HEK293 (cell line): ENCODE data around the gene DBN1.

Experiments used
- CTCF ChIA-PET: fragments of 350-600 bp; formaldehyde crosslinking; extraction: SDS; loops from one replicate; lab custom pipeline; 2021; ENCODE audit warnings: antibody characterized with exemption; lab: Yijun Ruan, JAX
- POLR2A ChIA-PET: fragments of 300-600 bp; formaldehyde crosslinking; extraction: SDS; loops from one replicate; lab custom pipeline; 2020; ENCODE audit warnings: antibody characterized with exemption, inconsistent platforms; lab: Yijun Ruan, JAX
- H3K27ac ChIP-seq: fragments of 200-500 bp; sonication (Bioruptor generic); 2 replicates; pipeline ENCODE4 v1.5.1; 2014; ENCODE audit warnings: low read depth, low read length, control low read depth, inconsistent platforms; ENCODE audit errors: extremely low read depth
- H3K36me3 ChIP-seq, 2 experiments: fragments of 200-500 bp in 1 of 2; sonication (Bioruptor generic) in 1 of 2; 1 replicate in 1 of 2; 2 replicates in 1 of 2; pipeline ENCODE4 v1.5.1; 2014 to 2017; ENCODE audit warnings: inconsistent platforms in 2 of 2, low read length in 2 of 2; ENCODE audit not compliant: control insufficient read depth in 2 of 2, insufficient read depth in 1 of 2
- H3K4me1 ChIP-seq: fragments of 200-500 bp; sonication (Bioruptor generic); 2 replicates; pipeline ENCODE4 v1.5.1; 2014; ENCODE audit warnings: mild to moderate bottlenecking, low read length, inconsistent platforms; ENCODE audit not compliant: control insufficient read depth, insufficient read depth
- H3K4me3 ChIP-seq: 2 replicates; pipeline ENCODE4 v1.5.1; 2011; ENCODE audit warnings: low read depth, mild to moderate bottlenecking, control low read depth, low read length, moderate library complexity
- H3K9me3 ChIP-seq: fragments of 200-500 bp; sonication (Bioruptor generic); 2 replicates; pipeline ENCODE4 v1.5.1; 2014; ENCODE audit warnings: low read depth, low read length, inconsistent platforms; ENCODE audit not compliant: control insufficient read depth, insufficient read depth
- CTCF ChIP-seq: fragments of 450-650 bp; formaldehyde crosslinking; IDR thresholded peaks from 2 replicates; pipeline ENCODE4 v1.5.1; 2016; ENCODE audit warnings: missing biosample characterization, missing genetic modification characterization
- HOXA7 ChIP-seq: sonication (generic); formaldehyde crosslinking; IDR thresholded peaks from 2 replicates; pipeline ENCODE4 v1.8.1; 2022; ENCODE audit warnings: missing genetic modification reagents, borderline replicate concordance
- KLF16 ChIP-seq: fragments of 450-650 bp; formaldehyde crosslinking; IDR thresholded peaks from 2 replicates; pipeline ENCODE4 v1.5.1; 2017; ENCODE audit warnings: missing biosample characterization, missing genetic modification characterization
- TCF7L2 ChIP-seq: IDR thresholded peaks from 2 replicates; pipeline ENCODE4 v1.6.1; 2011; ENCODE audit warnings: low read depth, mild to moderate bottlenecking, inconsistent platforms, low read length, moderate library complexity, borderline replicate concordance
- WT1 ChIP-seq: fragments of 450-650 bp; formaldehyde crosslinking; IDR thresholded peaks from 2 replicates; pipeline ENCODE4 v1.5.1; 2016; ENCODE audit warnings: missing biosample characterization, missing genetic modification characterization
- ZBTB49 ChIP-seq: fragments of 450-650 bp; formaldehyde crosslinking; IDR thresholded peaks from 2 replicates; pipeline ENCODE4 v1.5.1; 2016; ENCODE audit warnings: missing biosample characterization, missing genetic modification characterization, low read depth
- ZFP37 ChIP-seq: fragments of 450-650 bp; formaldehyde crosslinking; IDR thresholded peaks from 2 replicates; pipeline ENCODE4 v1.5.1; 2016; ENCODE audit warnings: missing biosample characterization, missing genetic modification characterization
- ZNF391 ChIP-seq: fragments of 450-650 bp; formaldehyde crosslinking; IDR thresholded peaks from 2 replicates; pipeline ENCODE4 v1.5.1; 2016; ENCODE audit warnings: low read depth, missing biosample characterization, missing genetic modification characterization, borderline replicate concordance
- ZNF558 ChIP-seq: fragments of 450-650 bp; formaldehyde crosslinking; IDR thresholded peaks from 2 replicates; pipeline ENCODE4 v1.5.1; 2016; ENCODE audit warnings: missing biosample characterization, missing genetic modification characterization
- ZNF560 ChIP-seq: fragments of 450-650 bp; formaldehyde crosslinking; IDR thresholded peaks from 2 replicates; pipeline ENCODE4 v1.5.1; 2017; ENCODE audit warnings: missing biosample characterization, missing genetic modification characterization, borderline replicate concordance
- ZNF561 ChIP-seq: fragments of 450-650 bp; IDR thresholded peaks from 2 replicates; pipeline ENCODE4 v1.5.1; 2018; ENCODE audit warnings: missing biosample characterization, missing genetic modification characterization, borderline replicate concordance
- ZNF621 ChIP-seq: fragments of 450-650 bp; formaldehyde crosslinking; IDR thresholded peaks from 2 replicates; pipeline ENCODE4 v1.5.1; 2017; ENCODE audit warnings: missing biosample characterization, missing genetic modification characterization
- ZNF777 ChIP-seq: fragments of 450-650 bp; formaldehyde crosslinking; IDR thresholded peaks from 2 replicates; pipeline ENCODE4 v1.5.1; 2017; ENCODE audit warnings: missing biosample characterization, missing genetic modification characterization, borderline replicate concordance
- ZSCAN4 ChIP-seq: fragments of 450-650 bp; formaldehyde crosslinking; IDR thresholded peaks from 2 replicates; pipeline ENCODE4 v1.5.1; 2017; ENCODE audit warnings: missing biosample characterization, missing genetic modification characterization
- TF ChIP-seq, protein P1 (sequence below): fragments of 450-650 bp; IDR thresholded peaks from 2 replicates; pipeline ENCODE4 v1.5.1; 2018; ENCODE audit warnings: missing biosample characterization, mild to moderate bottlenecking, missing genetic modification characterization

DBN1 gene

DNA sequence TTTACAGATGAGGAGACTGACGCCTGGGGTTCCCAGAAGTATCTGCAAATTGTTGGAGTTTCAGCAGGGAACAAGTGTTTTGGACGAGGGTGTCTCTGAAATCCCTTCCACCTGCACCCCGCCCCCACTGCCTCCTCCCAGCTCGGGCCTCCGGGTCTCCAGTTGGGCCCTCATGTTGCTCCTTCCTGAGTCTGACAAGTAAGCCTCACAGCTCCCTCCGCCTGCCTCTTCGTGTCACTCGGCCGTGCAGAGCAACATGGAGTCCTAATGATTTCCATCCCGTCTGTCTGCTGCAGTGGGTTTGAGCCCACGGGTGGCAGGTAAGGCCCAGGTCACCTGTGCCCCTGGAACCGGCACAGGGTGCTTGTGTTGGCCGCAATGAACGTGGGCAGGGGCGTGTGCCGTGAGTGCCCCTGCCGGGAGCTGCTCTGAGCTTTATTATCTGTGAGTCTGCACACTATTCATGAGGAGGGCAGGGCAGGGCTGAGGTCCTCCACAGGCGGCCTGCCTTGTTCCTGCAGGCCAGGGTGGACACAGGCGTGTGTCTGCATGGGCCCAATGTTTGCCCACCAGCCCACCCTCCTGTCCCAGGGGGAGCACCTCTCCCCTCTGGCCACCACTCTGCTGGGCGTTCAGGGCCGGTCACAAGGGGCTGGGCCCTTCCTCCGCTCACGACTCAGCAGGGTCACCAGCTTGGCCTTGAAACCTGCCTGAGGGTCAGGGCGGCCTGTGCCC lies 30.1 kb upstream of the DBN1 start:
- Histone ChIP-seq H3K27ac (no peak overlapping the region), H3K9me3 (no peaks in the 10 kb centered on the region), H3K36me3 (peaks cover 0 to 2% of the 10 kb centered on the region in 2 experiments; a peak in 1 of 3 replicates), H3K4me3 (no peak overlapping the region), H3K4me1 (no peaks in the 10 kb centered on the region)
- TF ChIP-seq ZNF621 (no peak), ZNF777 (no peak), ZNF560 (tag by site-specific recombination) (no peak), ZNF558 (tag by site-specific recombination) (no peak), ZSCAN4 (tag by site-specific recombination) (no peak), KLF16 (tag by site-specific recombination) (no peak), ZFP37 (no peak), CTCF (no peak), ZNF561 (tag by site-specific recombination) (no peak), TCF7L2 (no peak)
- TF ChIP-seq, protein P1, sequence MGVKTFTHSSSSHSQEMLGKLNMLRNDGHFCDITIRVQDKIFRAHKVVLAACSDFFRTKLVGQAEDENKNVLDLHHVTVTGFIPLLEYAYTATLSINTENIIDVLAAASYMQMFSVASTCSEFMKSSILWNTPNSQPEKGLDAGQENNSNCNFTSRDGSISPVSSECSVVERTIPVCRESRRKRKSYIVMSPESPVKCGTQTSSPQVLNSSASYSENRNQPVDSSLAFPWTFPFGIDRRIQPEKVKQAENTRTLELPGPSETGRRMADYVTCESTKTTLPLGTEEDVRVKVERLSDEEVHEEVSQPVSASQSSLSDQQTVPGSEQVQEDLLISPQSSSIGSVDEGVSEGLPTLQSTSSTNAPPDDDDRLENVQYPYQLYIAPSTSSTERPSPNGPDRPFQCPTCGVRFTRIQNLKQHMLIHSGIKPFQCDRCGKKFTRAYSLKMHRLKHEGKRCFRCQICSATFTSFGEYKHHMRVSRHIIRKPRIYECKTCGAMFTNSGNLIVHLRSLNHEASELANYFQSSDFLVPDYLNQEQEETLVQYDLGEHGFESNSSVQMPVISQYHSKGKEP (tag by site-specific recombination) = no peak
- ChIA-PET CTCF (interaction anchor here (0.6 to 5.0 kb wide), 7 partner anchors 12 to 100 kb away, joined by 3 to 54 read pairs (median 5); no protein-coding TSS in a partner anchor), POLR2A (interaction anchor here (0.5 to 1.3 kb wide), 3 partner anchors 12 to 714 kb away, joined by 3 read pairs; no protein-coding TSS in a partner anchor)

GRCh38 chr5:177502886-177503285 lies 29.5 kb upstream of the DBN1 start:
- ChIA-PET POLR2A (interaction anchor here (0.8 kb wide), 1 partner anchor 13 kb away, joined by 3 read pairs; no protein-coding TSS in a partner anchor), CTCF (interaction anchor here (0.8 to 5.0 kb wide), 11 partner anchors 12 to 388 kb away, joined by 3 to 54 read pairs (median 6); partner anchors contain the start of genes DDX41 and LMAN2)
- TF ChIP-seq WT1 (tag by site-specific recombination) (no peak), ZNF391 (tag by site-specific recombination) (no peak), ZBTB49 (no peak), HOXA7 (CRISPR knock-in tag) (no peak)
- no peak overlapping the region for H3K27ac ChIP-seq
- H3K36me3 ChIP-seq = no peaks in the 10 kb centered on the region
- H3K9me3 ChIP-seq = no peaks in the 10 kb centered on the region
- no peak overlapping the region for H3K4me3 ChIP-seq
- no peaks in the 10 kb centered on the region; the same call in 1 of the 2 replicates for H3K4me1 ChIP-seq
